GM06990 (cell line): ENCODE results near the gene VIPR2.

Source experiments
- DNase-seq: peaks from one replicate; pipeline ENCODE4 v3.0.0-alpha.2; 2011; ENCODE audit not compliant: insufficient read length; ENCODE audit errors: extremely low read depth
- H3K27me3 ChIP-seq: replicated peaks from 2 replicates; pipeline ENCODE4 v1.6.0; 2011; ENCODE audit warnings: low read length; ENCODE audit not compliant: control insufficient read depth, insufficient read depth
- H3K36me3 ChIP-seq: 2 replicates; pipeline ENCODE4 v1.5.1; 2011; ENCODE audit warnings: low read length; ENCODE audit not compliant: control insufficient read depth, insufficient read depth
- H3K4me3 ChIP-seq: replicated peaks from 2 replicates; pipeline ENCODE4 v1.5.1; 2011; ENCODE audit warnings: low read depth, mild to moderate bottlenecking, control low read depth, low read length
- CTCF ChIP-seq: IDR thresholded peaks from 2 replicates; pipeline ENCODE4 v1.5.1; 2011; ENCODE audit warnings: low read length, control low read depth, mild to moderate bottlenecking, inconsistent platforms; ENCODE audit not compliant: insufficient read depth, poor library complexity, severe bottlenecking

VIPR2 gene

GRCh38 chr7:159059629-159060028 is 85.0 kb downstream of the VIPR2 start:
- no peak for TF ChIP-seq CTCF
- no peak overlapping the region for H3K4me3 ChIP-seq
- no peak for DNase-seq
- no peaks in the 10 kb centered on the region for H3K27me3 ChIP-seq
- H3K36me3 ChIP-seq = no peaks in the 10 kb centered on the region

- Histone ChIP-seq H3K36me3 (no peaks in the 10 kb centered on the region), H3K4me3 (no peak overlapping the region), H3K27me3 (no peaks in the 10 kb centered on the region)
Observed at GRCh38 chr7:159057647-159058046, 87.0 kb downstream of the VIPR2 start.

GRCh38 chr7:159056737-159057136 is 87.9 kb downstream of the VIPR2 start:
- DNase-seq = no peak
- Histone ChIP-seq H3K36me3 (no peaks in the 10 kb centered on the region), H3K27me3 (no peaks in the 10 kb centered on the region), H3K4me3 (no peak overlapping the region)
- no peak for TF ChIP-seq CTCF

More at GRCh38 chr7:159057647-159058046, 87.0 kb downstream of the VIPR2 start:
- no peak for TF ChIP-seq CTCF
- no peak for DNase-seq

- no peak for TF ChIP-seq CTCF
- DNase-seq = no peak
- H3K27me3 ChIP-seq = no peaks in the 10 kb centered on the region
Observed at GRCh38 chr7:159051916-159052315, 92.8 kb downstream of the VIPR2 start.

GRCh38 chr7:159050704-159051103 is 94.0 kb downstream of the VIPR2 start:
- no peak for DNase-seq
- Histone ChIP-seq H3K36me3 (no peaks in the 10 kb centered on the region), H3K27me3 (no peaks in the 10 kb centered on the region), H3K4me3 (no peak overlapping the region)
- no peak for TF ChIP-seq CTCF

More at GRCh38 chr7:159051916-159052315, 92.8 kb downstream of the VIPR2 start:
- no peaks in the 10 kb centered on the region for H3K36me3 ChIP-seq
- no peak overlapping the region for H3K4me3 ChIP-seq

- no peaks in the 10 kb centered on the region for H3K36me3 ChIP-seq
- DNase-seq = no peak
- H3K4me3 ChIP-seq = no peak overlapping the region
- TF ChIP-seq CTCF = no peak
- H3K27me3 ChIP-seq = no peaks in the 10 kb centered on the region
Observed at GRCh38 chr7:159049266-159050025, 95.2 kb downstream of the VIPR2 start.
